Measurements from ENCODE around the gene BRCA1. TPM values are rescaled to one million over a fixed set of nuclear protein-coding genes. Genes with fewer than 3 reads are reported as not detected.

Gene BRCA1
- total RNA-seq, 4 donors from 2014 or later = 14.4 to 31.9 (median 25.4) TPM

- WGBS, 2 donors = 97 to 99% methylated on average over 16 to 21 of the region's 24 CpGs
- no peak for DNase-seq
- no peaks in the 10 kb centered on the region for H3K9me3 ChIP-seq
- H3K36me3 ChIP-seq = no peaks in the 10 kb centered on the region
- no peak overlapping the region for H3K4me3 ChIP-seq (replicated peaks in 1 of 3)
- TF ChIP-seq CTCF (IDR thresholded peaks at IDR 0.05) (no peak), POLR2A (IDR thresholded peaks at IDR 0.05) (no peak)
- H3K27me3 ChIP-seq = no peaks in the 10 kb centered on the region
- intact Hi-C loops (cut with DNase I) = loop anchor here (2.0 to 5.0 kb wide), 2 partner anchors 40 to 102 kb away; partner anchors contain the start of gene RND2
- peaks cover 13 to 18% of the 10 kb centered on the region in 2 donors for H3K4me1 ChIP-seq
- no peak overlapping the region for H3K27ac ChIP-seq
Measured at GRCh38 chr17:43126911-43127290, 1.7 kb upstream of the BRCA1 start.

GRCh38 chr17:43125967-43126910 lies 1.1 kb upstream of the BRCA1 start:
- 80% methylated on average over 59 of the region's 59 CpGs for WGBS, 2 donors
- no peak for TF ChIP-seq CTCF (IDR thresholded peaks at IDR 0.05)
- Histone ChIP-seq H3K9me3 (no peaks in the 10 kb centered on the region), H3K4me3 (replicated peaks in 1 of 3) (peak overlapping the region; percentile 29 to 68 (median 59)), H3K27me3 (no peaks in the 10 kb centered on the region), H3K27ac (peak overlapping the region; percentile 32 to 73 (median 65)), H3K36me3 (no peaks in the 10 kb centered on the region), H3K4me1 (peaks cover 13 to 18% of the 10 kb centered on the region in 2 donors)
- DNase-seq = no peak
- intact Hi-C loops (cut with DNase I) = loop anchor here (2.0 to 5.0 kb wide), 2 partner anchors 41 to 101 kb away; partner anchors contain the start of gene RND2

GRCh38 chr17:43118679-43119615 lies 6.2 kb downstream of the BRCA1 start:
- DNase-seq = peak; percentile 65 to 69
- Histone ChIP-seq H3K9me3 (no peaks in the 10 kb centered on the region), H3K27me3 (no peaks in the 10 kb centered on the region), H3K4me1 (peaks cover 15 to 32% of the 10 kb centered on the region in 2 donors), H3K27ac (peak overlapping the region; percentile 88 to 99 (median 91)), H3K36me3 (no peaks in the 10 kb centered on the region), H3K4me3 (replicated peaks in 1 of 3) (no peak overlapping the region)
- TF ChIP-seq CTCF (IDR thresholded peaks at IDR 0.05) = no peak
- no peak for TF ChIP-seq POLR2A (IDR thresholded peaks at IDR 0.05)
- WGBS, 2 donors = 37 to 42% methylated on average over 14 of the region's 14 CpGs
- intact Hi-C loops (cut with DNase I) = no loop called here

- intact Hi-C loops (cut with DNase I) = no loop called here
- TF ChIP-seq CTCF (IDR thresholded peaks at IDR 0.05) (no peak), POLR2A (IDR thresholded peaks at IDR 0.05) (no peak)
- Histone ChIP-seq H3K27me3 (no peaks in the 10 kb centered on the region), H3K27ac (no peak overlapping the region), H3K4me1 (peaks cover 15 to 28% of the 10 kb centered on the region in 2 donors), H3K4me3 (replicated peaks in 1 of 3) (no peak overlapping the region), H3K36me3 (no peaks in the 10 kb centered on the region), H3K9me3 (no peaks in the 10 kb centered on the region)
- WGBS, 2 donors = 73 to 75% methylated on average over 2 of the region's 2 CpGs
- no peak for DNase-seq
Measured at GRCh38 chr17:43114151-43114552, 11.0 kb downstream of the BRCA1 start.

All from thyroid gland (tissue), 4 donors.